Measurements from ENCODE around the gene ABCA2. TPM values are rescaled to one million over a fixed set of nuclear protein-coding genes. Genes with fewer than 3 reads are reported as not detected.

The ABCA2 gene
- total RNA-seq, 1 experiment from 2014 or later = 22.6 TPM

DNA sequence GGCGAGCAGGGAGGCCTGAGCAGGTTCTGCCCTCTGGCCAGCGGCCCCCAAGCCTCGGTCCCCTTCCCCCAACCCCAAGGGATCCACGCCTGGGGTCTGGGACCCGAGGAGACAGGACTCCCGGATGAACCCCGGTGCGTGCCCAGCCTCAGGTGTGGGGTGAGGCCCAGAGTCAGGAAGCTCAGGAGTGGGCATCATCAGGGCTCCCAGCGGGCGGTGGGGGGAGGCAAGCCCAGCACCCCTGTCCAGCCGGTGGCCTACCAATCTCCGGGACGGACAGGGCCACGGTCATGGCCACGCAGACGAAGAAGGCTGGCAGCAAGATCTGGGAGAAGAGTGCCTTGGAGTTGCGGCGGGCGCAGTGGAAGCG is 14.5 kb downstream of the ABCA2 start:
- no peaks in the 10 kb centered on the region for H3K27me3 Mint-ChIP-seq (ENCODE audit: insufficient read depth, unreplicated experiment)
- no TSS peak for BruUV-seq (replicated peaks)
- CTCF ChIA-PET = no interaction called here
- Histone ChIP-seq H3K36me3 (ENCODE audit: control insufficient read depth, insufficient read depth, low read length) (no peaks in the 10 kb centered on the region; the same call in 1 of the 2 replicates), H3K4me3 (ENCODE audit: low read depth, low read length) (no peak overlapping the region), H3K27me3 (replicated peaks; ENCODE audit: control insufficient read depth, insufficient read depth, low read length) (no peaks in the 10 kb centered on the region), H3K9me3 (no peaks in the 10 kb centered on the region), H3K4me1 (no peaks in the 10 kb centered on the region)
- no peak for DNase-seq
- H3K9me3 Mint-ChIP-seq (ENCODE audit: unreplicated experiment) = no peaks in the 10 kb centered on the region
- H3K27ac Mint-ChIP-seq (ENCODE audit: unreplicated experiment) = no peak overlapping the region
- TF ChIP-seq, protein P1, sequence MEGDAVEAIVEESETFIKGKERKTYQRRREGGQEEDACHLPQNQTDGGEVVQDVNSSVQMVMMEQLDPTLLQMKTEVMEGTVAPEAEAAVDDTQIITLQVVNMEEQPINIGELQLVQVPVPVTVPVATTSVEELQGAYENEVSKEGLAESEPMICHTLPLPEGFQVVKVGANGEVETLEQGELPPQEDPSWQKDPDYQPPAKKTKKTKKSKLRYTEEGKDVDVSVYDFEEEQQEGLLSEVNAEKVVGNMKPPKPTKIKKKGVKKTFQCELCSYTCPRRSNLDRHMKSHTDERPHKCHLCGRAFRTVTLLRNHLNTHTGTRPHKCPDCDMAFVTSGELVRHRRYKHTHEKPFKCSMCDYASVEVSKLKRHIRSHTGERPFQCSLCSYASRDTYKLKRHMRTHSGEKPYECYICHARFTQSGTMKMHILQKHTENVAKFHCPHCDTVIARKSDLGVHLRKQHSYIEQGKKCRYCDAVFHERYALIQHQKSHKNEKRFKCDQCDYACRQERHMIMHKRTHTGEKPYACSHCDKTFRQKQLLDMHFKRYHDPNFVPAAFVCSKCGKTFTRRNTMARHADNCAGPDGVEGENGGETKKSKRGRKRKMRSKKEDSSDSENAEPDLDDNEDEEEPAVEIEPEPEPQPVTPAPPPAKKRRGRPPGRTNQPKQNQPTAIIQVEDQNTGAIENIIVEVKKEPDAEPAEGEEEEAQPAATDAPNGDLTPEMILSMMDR (IDR thresholded peaks at IDR 0.05; ENCODE audit: insufficient read depth in 1 of 2, low read depth in 1 of 2, low read length in 1 of 2, severe bottlenecking in 1 of 2, unreplicated experiment in 1 of 2) = no peak
- H3K36me3 Mint-ChIP-seq (ENCODE audit: insufficient read depth, unreplicated experiment) = no peaks in the 10 kb centered on the region
- POLR2A ChIA-PET = no interaction called here
- intact Hi-C loops (cut with micrococcal nuclease; ENCODE audit: unreplicated experiment) = no loop called here
- H3K4me1 Mint-ChIP-seq (ENCODE audit: low read depth, unreplicated experiment) = no peaks in the 10 kb centered on the region
- no peak overlapping the region for H3K4me3 Mint-ChIP-seq (ENCODE audit: unreplicated experiment)

DNA sequence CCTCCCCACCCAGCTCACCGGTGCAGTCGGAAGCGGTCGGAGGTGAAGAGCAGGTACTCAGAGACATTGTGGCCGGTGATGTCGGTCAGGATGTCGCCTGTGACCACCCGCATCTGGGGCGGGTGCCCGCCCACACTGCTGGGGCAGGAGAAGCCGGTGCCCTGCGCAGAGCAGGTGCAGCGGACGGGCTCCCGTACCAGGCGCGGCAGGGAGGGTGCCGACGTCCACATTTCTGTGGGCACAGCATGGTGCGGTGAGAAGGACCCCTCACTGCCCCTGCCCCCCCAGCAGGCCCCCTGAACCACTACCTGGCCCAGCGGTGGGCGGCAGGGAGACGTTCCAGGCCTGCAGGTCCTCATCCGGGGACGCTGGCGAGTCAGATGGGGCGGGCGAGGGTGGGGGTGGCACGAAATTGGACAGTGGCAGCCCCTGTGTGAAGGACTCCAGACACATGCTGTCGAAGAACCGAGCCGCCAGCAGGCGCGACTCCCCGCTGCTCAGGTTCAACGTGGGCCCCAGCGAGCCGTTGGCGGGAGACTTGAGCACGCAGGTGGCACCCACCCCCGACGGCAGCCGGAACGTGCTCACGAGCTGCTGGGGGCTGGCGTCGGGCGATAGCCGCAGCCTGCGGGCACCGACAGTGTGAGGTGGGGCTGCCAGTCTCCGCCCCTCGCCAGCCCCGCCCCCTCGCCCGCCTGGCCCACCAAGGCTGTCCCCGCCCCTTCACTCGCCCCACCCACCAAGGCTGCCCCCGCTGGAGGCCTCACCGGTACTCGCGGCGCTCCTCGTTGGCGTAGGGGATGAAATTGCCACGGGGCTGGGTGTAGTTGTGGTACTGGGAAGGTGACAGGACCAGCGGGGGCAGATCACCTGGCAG is 15.1 kb downstream of the ABCA2 start:
- ChIA-PET POLR2A (no interaction called here), CTCF (no interaction called here)
- no peak overlapping the region for H3K27ac Mint-ChIP-seq (ENCODE audit: unreplicated experiment)
- DNase-seq = no peak
- H3K4me3 Mint-ChIP-seq (ENCODE audit: unreplicated experiment) = no peak overlapping the region
- H3K4me1 Mint-ChIP-seq (ENCODE audit: low read depth, unreplicated experiment) = no peaks in the 10 kb centered on the region
- Histone ChIP-seq H3K9me3 (no peaks in the 10 kb centered on the region), H3K4me1 (no peaks in the 10 kb centered on the region), H3K4me3 (ENCODE audit: low read depth, low read length) (no peak overlapping the region), H3K36me3 (ENCODE audit: control insufficient read depth, insufficient read depth, low read length) (no peaks in the 10 kb centered on the region; the same call in 1 of the 2 replicates), H3K27me3 (replicated peaks; ENCODE audit: control insufficient read depth, insufficient read depth, low read length) (no peaks in the 10 kb centered on the region)
- no TSS peak for BruUV-seq (replicated peaks)
- H3K27me3 Mint-ChIP-seq (ENCODE audit: insufficient read depth, unreplicated experiment) = no peaks in the 10 kb centered on the region
- H3K36me3 Mint-ChIP-seq (ENCODE audit: insufficient read depth, unreplicated experiment) = no peaks in the 10 kb centered on the region
- no peaks in the 10 kb centered on the region for H3K9me3 Mint-ChIP-seq (ENCODE audit: unreplicated experiment)
- intact Hi-C loops (cut with micrococcal nuclease; ENCODE audit: unreplicated experiment) = no loop called here
- TF ChIP-seq, protein P1 (IDR thresholded peaks at IDR 0.05; ENCODE audit: insufficient read depth in 1 of 2, low read depth in 1 of 2, low read length in 1 of 2, severe bottlenecking in 1 of 2, unreplicated experiment in 1 of 2) = no peak

DNA sequence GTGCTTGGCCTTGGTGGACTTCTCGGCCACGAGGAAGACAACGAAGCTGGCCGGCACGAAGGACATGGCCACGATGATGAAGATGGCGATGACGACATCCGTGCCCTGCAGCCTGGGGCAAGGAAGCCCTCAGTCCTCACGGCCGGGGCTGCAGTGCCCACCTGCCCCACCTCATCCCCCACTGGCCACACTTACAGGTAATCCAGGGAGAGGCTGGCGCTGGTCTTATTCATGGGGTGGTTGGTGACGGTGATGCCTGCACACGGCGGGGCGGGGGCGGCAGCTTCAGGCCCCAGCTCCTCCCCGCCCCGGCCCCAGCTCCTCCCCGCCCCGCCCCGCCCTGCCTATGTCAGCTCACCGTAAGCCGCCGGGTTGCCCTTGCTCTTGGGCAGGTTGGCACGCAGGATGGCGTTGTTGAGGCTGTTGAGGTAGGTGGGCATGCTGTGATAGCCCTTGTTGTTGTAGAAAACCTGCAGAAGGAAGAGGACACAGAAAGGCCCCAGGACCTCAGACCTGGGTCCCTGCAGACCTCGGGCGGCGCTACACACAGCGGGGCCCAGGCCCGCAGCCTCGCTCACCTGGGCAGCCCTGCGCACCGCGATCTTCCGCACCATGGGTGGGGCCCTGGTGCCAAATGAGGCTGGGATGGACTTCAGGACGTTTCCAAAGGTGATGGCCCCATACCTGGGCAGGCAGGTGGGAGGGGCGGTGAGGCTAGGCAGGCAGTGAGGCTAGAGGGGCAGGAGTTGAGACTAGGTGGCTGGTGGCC is 15.9 kb downstream of the ABCA2 start:
- H3K27ac Mint-ChIP-seq (ENCODE audit: unreplicated experiment) = no peak overlapping the region
- H3K4me3 ChIP-seq (ENCODE audit: low read depth, low read length) = no peak overlapping the region
- no peak for DNase-seq
- BruUV-seq (replicated peaks) = no TSS peak
- H3K36me3 Mint-ChIP-seq (ENCODE audit: insufficient read depth, unreplicated experiment) = no peaks in the 10 kb centered on the region
- H3K27me3 Mint-ChIP-seq (ENCODE audit: insufficient read depth, unreplicated experiment) = no peaks in the 10 kb centered on the region
- no peaks in the 10 kb centered on the region for H3K9me3 ChIP-seq
- H3K4me1 ChIP-seq = no peaks in the 10 kb centered on the region
- no peaks in the 10 kb centered on the region for H3K4me1 Mint-ChIP-seq (ENCODE audit: low read depth, unreplicated experiment)
- CTCF ChIA-PET = no interaction called here
- H3K27me3 ChIP-seq (replicated peaks; ENCODE audit: control insufficient read depth, insufficient read depth, low read length) = no peaks in the 10 kb centered on the region
- no peaks in the 10 kb centered on the region; the same call in 1 of the 2 replicates for H3K36me3 ChIP-seq (ENCODE audit: control insufficient read depth, insufficient read depth, low read length)
- TF ChIP-seq, protein P1 (IDR thresholded peaks at IDR 0.05; ENCODE audit: insufficient read depth in 1 of 2, low read depth in 1 of 2, low read length in 1 of 2, severe bottlenecking in 1 of 2, unreplicated experiment in 1 of 2) = no peak
- H3K4me3 Mint-ChIP-seq (ENCODE audit: unreplicated experiment) = no peak overlapping the region
- POLR2A ChIA-PET = no interaction called here
- H3K9me3 Mint-ChIP-seq (ENCODE audit: unreplicated experiment) = no peaks in the 10 kb centered on the region
- intact Hi-C loops (cut with micrococcal nuclease; ENCODE audit: unreplicated experiment) = no loop called here

All from Caco-2 (cell line).